Activated CD8-positive, alpha-beta memory T cell treated with anti-CD3 and anti-CD28 coated beads, Interleukin-2, amount 10 ng/mL, durations not matched to agents 7 days and 5 days (primary cell): ENCODE measurements around the gene PDXP. TPM values are rescaled to one million over a fixed set of nuclear protein-coding genes. Genes with fewer than 3 reads are reported as not detected.
"Not testable (repeated sequence)": the region's sequence is repeated elsewhere in the genome, so short reads cannot be mapped to it uniquely, and the experiment has no call there.

Experiments
- ATAC-seq: fragments of 150-1000 bp; cut with Tn5 transposase; one replicate; pipeline ENCODE4 v1.10.0; 2021; ENCODE audit warnings: moderate library complexity
- CTCF ChIA-PET: fragments of 350-600 bp; sonication (Branson Sonifier 250); formaldehyde crosslinking; loops from one replicate; lab custom pipeline; 2021; ENCODE audit warnings: antibody characterized with exemption; lab: Charles Lee
- DNase-seq: peaks from one replicate; pipeline ENCODE4 v3.0.0-alpha.2; 2020
- H3K27ac Mint-ChIP-seq: one replicate; pipeline ENCODE4 v1.8.0; 2021; ENCODE audit warnings: mild to moderate bottlenecking, mixed read lengths
- H3K27me3 Mint-ChIP-seq: one replicate; pipeline ENCODE4 v1.8.0; 2021; ENCODE audit warnings: mixed read lengths
- H3K36me3 Mint-ChIP-seq: one replicate; pipeline ENCODE4 v1.8.0; 2021; ENCODE audit warnings: mild to moderate bottlenecking, mixed read lengths
- H3K4me1 Mint-ChIP-seq: one replicate; pipeline ENCODE4 v1.8.0; 2021; ENCODE audit warnings: mixed read lengths
- H3K4me3 Mint-ChIP-seq: one replicate; pipeline ENCODE4 v1.8.0; 2021; ENCODE audit warnings: mild to moderate bottlenecking, moderate library complexity, mixed read lengths
- H3K9me3 Mint-ChIP-seq: one replicate; pipeline ENCODE4 v1.8.0; 2022; ENCODE audit warnings: low read depth, mixed read lengths
- total RNA-seq, 2 experiments: library from RNA; stranded (reverse); gene quantifications; one replicate each; pipeline ENCODE4 v1.2.3, GENCODE V29; 2021

The PDXP gene
- total RNA-seq, 2 experiments from 2014 or later: 25.9 to 32.6 TPM

DNA sequence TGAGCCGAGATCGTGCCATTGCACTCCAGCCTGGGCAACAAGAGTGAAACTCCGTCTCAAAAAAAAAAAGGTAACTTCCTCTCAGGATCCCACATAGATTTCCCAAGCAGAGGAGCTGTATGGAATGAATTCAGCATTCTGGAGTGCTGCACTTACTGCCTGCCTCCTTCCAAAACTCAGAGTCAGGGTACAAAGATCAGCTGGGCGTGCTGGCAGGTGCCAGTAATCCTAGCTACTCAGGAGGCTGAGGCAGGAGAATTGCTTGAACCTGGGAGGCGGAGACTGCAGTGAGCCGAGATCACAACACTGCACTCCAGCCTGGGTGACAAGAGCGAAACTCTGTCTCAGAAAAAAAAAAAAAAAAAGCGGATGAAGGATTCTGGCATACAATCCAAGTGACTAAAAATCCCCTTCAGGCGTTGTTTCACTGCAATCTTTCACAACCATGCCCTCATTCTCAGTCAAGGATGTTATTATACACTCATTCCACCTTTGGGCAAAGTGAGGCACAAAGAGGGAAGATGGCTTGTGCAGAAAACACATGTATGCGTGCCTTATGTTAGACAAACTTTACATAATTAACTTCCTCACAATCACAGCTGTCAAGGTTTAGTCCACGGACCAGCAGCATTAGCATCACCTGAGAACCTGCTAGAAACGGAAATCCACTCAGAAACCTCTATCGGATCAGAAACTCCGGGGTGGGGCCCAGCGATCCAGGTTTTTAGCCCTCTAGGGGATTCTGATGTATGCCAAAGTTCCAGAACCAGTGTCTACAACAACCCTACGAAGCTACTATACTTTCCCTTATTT, 26.5 kb downstream of the PDXP start:
- DNase-seq (no peak), ATAC-seq (no peak)
- Mint-ChIP-seq H3K4me3 (no peak overlapping the region), H3K36me3 (peaks cover 11% of the 10 kb centered on the region), H3K4me1 (peaks cover 38% of the 10 kb centered on the region), H3K27ac (no peak overlapping the region), H3K27me3 (no peaks in the 10 kb centered on the region), H3K9me3 (no peaks in the 10 kb centered on the region)
- CTCF ChIA-PET: interaction anchor here (0.7 to 41.1 kb wide), 9 partner anchors 8 to 135 kb away, joined by 3 to 1064 read pairs (median 5); partner anchors contain the start of genes GCAT, GGA1, LGALS1 and PDXP

DNA sequence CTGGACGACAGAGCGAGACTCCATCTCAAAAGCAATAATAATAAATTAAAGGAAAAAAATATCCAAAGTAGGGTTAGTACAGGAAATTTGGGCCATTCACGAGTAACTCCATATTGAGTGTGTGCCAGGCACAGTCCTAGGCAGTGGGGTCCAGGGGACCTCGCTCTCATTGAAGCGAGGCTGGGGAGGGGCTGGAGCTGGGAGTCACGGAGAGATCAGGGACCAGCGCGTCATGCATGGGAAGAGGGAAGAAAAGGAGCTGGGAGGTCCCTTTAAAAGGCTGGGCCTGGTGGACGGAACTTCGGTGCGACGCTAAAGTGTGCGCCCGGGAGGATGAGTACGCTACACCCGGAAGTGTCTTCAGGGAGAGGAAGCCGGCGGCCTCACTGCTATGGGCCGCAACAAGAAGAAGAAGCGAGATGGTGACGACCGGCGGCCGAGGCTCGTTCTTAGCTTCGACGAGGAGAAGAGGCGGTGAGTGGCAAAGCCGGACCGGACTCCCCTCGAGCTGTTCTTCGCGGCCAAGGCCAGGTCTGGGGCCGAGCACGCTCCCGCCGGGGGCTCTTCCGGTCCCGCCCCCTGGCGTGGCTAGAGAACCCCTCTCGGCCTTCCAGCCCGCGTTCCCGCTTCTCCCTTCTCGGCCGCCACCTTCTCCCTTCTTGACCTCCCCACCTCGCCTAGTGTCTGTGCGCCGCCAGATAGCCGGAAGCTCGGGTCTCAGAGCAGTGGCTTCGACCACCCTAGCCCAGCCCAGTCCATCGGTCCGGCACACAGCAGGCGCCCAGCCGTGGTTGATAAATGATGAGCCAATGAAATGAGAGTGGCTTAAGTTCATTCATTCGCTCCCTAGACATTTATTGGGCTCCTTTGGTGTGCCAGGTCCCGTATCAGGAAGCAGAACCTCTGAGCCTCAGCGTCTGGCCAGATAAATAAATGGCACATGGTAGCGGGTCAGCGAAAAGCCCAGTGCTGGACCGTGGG, 27.8 kb downstream of the PDXP start, which contains the start of gene NOL12:
TSS of gene NOL12 (plus strand) at position 342 of the 981 bp plus-strand sequence. CDS start at position 392, 50 bp downstream.
- H3K27me3 Mint-ChIP-seq: no peaks in the 10 kb centered on the region
- CTCF ChIA-PET: interaction anchor here (0.7 to 41.1 kb wide), 7 partner anchors 9 to 121 kb away, joined by 3 to 1064 read pairs (median 14); partner anchors contain the start of genes GCAT, GGA1, LGALS1 and PDXP
- H3K27ac Mint-ChIP-seq: peak within 1 kb of the TSS; percentile 90
- peak within 1 kb of the TSS; percentile 82 for H3K4me3 Mint-ChIP-seq
- H3K4me1 Mint-ChIP-seq: peaks cover 27% of the 10 kb centered on the region
- no peaks in the 10 kb centered on the region for H3K9me3 Mint-ChIP-seq
- DNase-seq (peak; percentile 85), ATAC-seq (peak; percentile 92)
- H3K36me3 Mint-ChIP-seq: peaks cover 14% of the 10 kb centered on the region

DNA sequence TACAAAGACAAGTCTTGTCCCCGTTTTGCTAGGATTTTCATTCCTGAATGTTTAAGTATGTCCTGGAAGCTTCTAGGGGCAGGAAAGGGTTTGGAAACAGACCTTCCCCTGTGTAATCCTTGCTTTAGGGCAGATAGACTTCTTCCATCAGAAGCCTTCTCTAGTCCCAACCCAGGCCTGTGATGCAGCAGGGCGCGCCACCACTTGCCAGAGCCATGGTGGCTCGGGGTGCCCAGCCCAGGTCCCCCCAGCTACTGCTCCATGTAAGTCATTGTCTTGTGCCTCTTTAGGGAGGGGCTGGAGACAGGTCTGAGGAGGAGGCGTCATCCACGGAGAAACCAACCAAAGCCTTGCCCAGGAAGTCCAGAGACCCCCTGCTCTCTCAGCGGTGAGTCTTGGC, 31.9 kb downstream of the PDXP start:
- no peaks in the 10 kb centered on the region for H3K9me3 Mint-ChIP-seq
- H3K4me1 Mint-ChIP-seq: peaks cover 19% of the 10 kb centered on the region
- H3K27me3 Mint-ChIP-seq: no peaks in the 10 kb centered on the region
- H3K36me3 Mint-ChIP-seq: peaks cover 28% of the 10 kb centered on the region
- CTCF ChIA-PET: interaction anchor here (2.5 to 41.1 kb wide), 2 partner anchors 9 to 57 kb away, joined by 11 to 1064 read pairs; partner anchors contain the start of gene SH3BP1
- DNase-seq (no peak), ATAC-seq (no peak)
- no peak overlapping the region for H3K27ac Mint-ChIP-seq
- no peak overlapping the region for H3K4me3 Mint-ChIP-seq

DNA sequence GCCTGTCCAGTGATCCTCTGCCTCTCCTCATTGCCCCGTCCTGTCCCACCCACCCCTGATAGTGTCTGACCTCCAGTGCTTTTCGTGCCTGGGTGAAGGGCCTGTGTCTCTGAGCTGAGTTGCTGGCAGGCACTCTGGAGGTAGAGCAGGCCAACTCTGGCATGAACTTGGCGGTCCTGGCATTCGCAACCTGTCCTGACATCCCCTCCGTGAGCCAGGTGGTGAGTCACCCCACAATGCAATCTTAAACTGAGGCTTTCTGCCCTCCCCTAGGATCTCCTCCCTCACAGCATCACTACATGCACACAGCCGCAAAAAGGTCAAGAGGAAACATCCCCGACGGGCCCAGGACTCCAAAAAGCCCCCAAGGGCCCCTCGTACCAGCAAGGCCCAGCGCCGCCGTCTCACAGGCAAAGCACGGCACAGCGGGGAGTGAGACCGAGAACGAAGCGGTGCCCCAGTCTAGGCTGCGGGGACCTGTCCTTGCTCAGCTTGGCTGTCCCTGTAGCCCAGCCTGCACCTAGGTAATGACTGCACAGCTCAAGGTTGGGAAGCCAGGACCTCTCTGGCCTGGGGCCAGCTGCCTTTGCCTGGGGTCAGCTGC, 32.5 kb downstream of the PDXP start:
- H3K36me3 Mint-ChIP-seq: peaks cover 28% of the 10 kb centered on the region
- ATAC-seq (no peak), DNase-seq (no peak)
- CTCF ChIA-PET: interaction anchor here (2.5 to 41.1 kb wide), 2 partner anchors 9 to 57 kb away, joined by 11 to 1064 read pairs; partner anchors contain the start of gene SH3BP1
- no peaks in the 10 kb centered on the region for H3K9me3 Mint-ChIP-seq
- H3K4me1 Mint-ChIP-seq: peaks cover 20% of the 10 kb centered on the region
- H3K27ac Mint-ChIP-seq: no peak overlapping the region
- H3K27me3 Mint-ChIP-seq: no peaks in the 10 kb centered on the region
- no peak overlapping the region for H3K4me3 Mint-ChIP-seq

DNA sequence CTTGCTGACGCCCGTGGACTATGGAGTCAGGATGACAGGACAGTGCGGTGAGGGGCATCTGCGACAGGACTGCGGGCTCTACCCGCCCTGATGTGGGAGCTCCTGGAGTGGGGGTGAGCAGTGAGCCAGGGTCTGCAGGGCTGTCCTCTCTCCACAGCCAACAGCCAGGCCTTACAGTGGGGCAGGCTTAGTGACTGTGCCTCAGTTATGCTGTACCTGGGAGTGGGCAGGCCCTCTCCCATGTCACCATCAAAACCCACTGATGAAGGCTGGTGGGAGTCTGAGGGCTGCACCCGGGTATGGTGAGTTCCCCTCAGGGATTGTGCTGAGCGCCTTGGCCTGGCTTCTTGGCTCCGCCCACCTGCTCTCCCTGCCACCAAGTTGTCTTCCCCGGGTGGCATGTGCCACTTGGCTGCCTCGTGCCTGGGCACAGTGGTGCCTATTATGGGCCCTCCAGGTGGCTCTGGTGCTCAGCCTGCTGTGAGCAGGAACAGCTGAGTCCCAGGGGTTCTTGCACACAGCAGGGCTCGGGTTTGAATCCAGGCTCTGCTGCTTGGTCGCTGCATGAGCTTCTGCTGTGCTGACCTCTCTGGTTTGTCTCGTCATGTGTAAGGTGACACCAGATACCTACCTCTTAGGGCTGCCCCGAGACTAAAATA, 34.2 kb downstream of the PDXP start:
- Mint-ChIP-seq H3K36me3 (peaks cover 26% of the 10 kb centered on the region), H3K27ac (no peak overlapping the region), H3K9me3 (no peaks in the 10 kb centered on the region), H3K4me3 (no peak overlapping the region), H3K4me1 (peaks cover 16% of the 10 kb centered on the region), H3K27me3 (no peaks in the 10 kb centered on the region)
- CTCF ChIA-PET: no interaction called here
- DNase-seq (no peak), ATAC-seq (no peak)

DNA sequence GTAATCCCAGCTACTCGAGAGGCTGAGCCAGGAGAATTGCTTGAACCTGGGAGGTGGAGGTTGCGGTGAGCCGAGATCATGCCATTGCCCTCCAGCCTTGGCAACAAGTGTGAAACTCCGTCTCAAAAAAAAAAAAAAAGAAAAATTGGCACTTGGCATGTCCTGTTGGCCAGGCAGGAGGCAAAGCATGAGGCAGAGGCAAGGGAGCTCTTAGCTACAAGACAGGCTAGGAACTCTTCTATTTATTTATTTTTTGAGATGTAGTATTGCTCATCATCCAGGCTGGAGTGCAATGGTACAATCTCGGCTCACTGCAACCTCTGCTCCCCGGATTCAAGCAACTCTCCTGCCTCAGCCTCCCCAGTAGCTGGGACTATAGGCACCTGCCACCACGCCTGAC, 35.6 kb downstream of the PDXP start:
- not testable (repeated sequence) for H3K27ac Mint-ChIP-seq, H3K27me3 Mint-ChIP-seq, H3K4me3 Mint-ChIP-seq, H3K4me1 Mint-ChIP-seq, DNase-seq, H3K9me3 Mint-ChIP-seq, ATAC-seq
- H3K36me3 Mint-ChIP-seq: peaks cover 17% of the 10 kb centered on the region
- CTCF ChIA-PET: interaction anchor here (0.6 to 2.5 kb wide), 3 partner anchors 9 to 107 kb away, joined by 3 to 10 read pairs (median 3); no protein-coding TSS in a partner anchor

DNA sequence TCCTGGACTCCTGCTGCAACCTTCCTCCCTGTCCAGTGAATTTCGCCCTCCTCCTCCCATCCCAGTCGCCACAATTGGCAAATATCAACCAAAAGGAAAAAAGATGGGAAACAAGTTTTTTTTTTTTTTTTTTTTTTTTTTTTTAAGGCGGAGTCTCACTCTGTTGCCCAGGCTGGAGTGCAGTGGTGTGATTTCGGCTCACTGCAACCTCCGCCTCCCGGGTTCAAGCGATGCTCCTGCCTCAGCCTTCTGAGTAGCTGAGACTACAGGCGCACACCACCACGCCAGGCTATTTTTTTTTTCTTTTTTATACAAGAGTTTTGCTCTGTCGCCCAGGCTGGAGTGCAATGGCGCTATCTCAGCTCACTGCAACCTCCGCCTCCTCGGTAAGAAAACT, 37.7 kb downstream of the PDXP start:
- not testable (repeated sequence) for ATAC-seq, H3K27ac Mint-ChIP-seq, H3K27me3 Mint-ChIP-seq, H3K9me3 Mint-ChIP-seq, DNase-seq
- Mint-ChIP-seq H3K4me1 (peaks cover 10% of the 10 kb centered on the region), H3K36me3 (peaks cover 14% of the 10 kb centered on the region), H3K4me3 (peak overlapping the region; percentile 13)
- CTCF ChIA-PET: interaction anchor here (1.1 to 2.5 kb wide), 4 partner anchors 13 to 167 kb away, joined by 3 to 10 read pairs (median 4); no protein-coding TSS in a partner anchor

DNA sequence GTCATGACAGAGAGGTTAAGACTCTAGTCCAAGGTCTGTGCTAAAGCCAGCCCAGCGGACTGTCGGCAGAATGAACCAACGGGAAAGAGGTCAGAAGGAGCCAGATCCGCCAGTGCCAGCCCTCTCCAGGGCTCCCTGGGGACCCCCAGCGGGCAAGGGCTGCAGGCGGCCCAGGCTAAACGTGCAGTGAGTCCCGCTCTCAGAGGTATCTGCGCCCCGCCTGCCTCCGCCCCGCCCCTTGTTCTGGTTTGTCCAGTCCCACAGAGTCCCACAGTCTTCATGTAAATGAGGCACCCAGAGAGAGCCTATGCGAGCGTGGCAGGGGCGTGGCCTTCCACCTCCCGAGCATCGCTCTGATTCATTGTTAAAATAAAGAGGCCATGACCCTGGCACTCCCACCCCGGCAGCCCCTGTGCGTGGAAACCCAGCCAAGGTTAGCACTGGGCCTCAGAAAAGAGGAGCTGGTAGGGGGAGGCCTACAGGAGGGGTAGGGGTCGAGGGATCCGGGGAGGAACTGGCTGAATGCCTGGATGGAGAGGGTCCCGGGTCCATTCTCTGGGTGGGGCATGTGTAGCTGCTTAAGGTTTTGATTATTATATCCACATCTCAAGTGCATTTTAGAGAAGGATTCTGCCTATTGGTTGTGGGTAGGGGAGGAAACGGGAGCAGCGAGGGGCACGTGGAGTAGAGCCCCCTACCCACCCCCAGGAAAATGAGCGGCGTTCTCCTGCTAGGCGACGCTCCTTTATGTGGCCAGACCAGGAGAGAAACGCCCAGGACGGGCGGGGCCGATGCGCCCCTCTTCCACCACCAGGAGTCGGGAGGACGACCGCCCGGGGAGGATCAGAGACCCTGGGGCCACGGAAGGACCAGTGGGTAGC, 38.4 kb downstream of the PDXP start, which contains the start of gene TRIOBP:
TSS of gene TRIOBP (plus strand) at position 392 of the 881 bp plus-strand sequence. CDS start 4,318 bp downstream, outside the sequence.
- peaks cover 12% of the 10 kb centered on the region for H3K36me3 Mint-ChIP-seq
- DNase-seq (peak; percentile 89), ATAC-seq (peak; percentile 99)
- no peaks in the 10 kb centered on the region for H3K9me3 Mint-ChIP-seq
- no peak within 1 kb of the TSS for H3K27ac Mint-ChIP-seq
- H3K27me3 Mint-ChIP-seq: no peaks in the 10 kb centered on the region
- H3K4me1 Mint-ChIP-seq: peaks cover 14% of the 10 kb centered on the region
- CTCF ChIA-PET: interaction anchor here (1.1 to 1.3 kb wide), 3 partner anchors 13 to 166 kb away, joined by 3 to 4 read pairs (median 3); no protein-coding TSS in a partner anchor
- peak within 1 kb of the TSS; percentile 13 for H3K4me3 Mint-ChIP-seq

DNA sequence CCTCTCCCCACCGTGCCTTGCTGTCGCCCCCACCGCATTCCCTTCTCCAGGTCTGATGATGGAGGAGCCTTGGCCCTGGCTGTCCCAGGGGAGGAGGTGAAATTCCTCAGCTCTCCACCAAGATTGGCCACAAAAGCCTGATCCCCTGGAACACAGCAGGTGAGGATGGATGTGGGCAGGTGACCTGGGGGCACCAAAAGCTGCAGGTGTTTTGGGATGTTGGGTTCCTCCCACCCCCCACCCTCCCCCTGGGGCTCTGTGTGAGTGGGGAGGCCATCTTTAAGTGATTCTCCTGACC, 39.0 kb downstream of the PDXP start:
- peaks cover 14% of the 10 kb centered on the region for H3K4me1 Mint-ChIP-seq
- CTCF ChIA-PET: interaction anchor here (1.1 kb wide), 1 partner anchor 16 kb away, joined by 3 read pairs; no protein-coding TSS in a partner anchor

DNA sequence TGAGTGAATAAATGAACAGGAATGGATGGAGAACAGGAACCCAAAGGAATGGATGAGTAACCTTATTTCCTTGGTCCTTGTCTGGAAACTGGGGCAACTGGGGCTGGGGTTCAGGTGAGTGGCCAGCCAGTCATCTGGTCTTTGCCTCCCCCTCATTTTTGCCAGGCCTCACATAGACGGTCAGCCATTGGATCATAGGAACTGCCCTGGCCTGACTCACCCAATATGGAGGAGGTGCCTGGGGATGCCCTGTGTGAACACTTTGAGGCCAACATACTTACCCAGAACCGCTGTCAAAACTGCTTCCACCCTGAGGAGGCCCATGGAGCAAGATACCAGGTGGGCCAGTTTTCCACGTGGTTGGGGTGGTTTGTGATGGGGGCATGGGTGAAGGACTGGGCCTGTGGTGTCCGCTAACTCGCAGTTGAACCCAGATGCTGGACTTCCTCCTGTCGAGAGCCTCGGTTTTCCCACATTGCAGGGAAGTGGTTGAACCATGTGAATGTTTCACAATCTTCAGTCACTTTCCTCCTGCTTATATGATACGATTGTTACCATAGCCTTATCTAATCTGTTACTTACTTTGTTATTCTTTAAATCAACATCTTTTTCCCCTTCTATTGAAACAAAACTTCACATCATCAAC, 42.7 kb downstream of the PDXP start:
- CTCF ChIA-PET: no interaction called here
- Mint-ChIP-seq H3K27me3 (no peaks in the 10 kb centered on the region), H3K4me1 (peaks cover 10% of the 10 kb centered on the region), H3K27ac (no peak overlapping the region), H3K9me3 (no peaks in the 10 kb centered on the region), H3K36me3 (no peaks in the 10 kb centered on the region), H3K4me3 (no peak overlapping the region)
- DNase-seq: no peak
- ATAC-seq: no peak

More for the DNA sequence above, 39.0 kb downstream of the PDXP start:
- ATAC-seq (no peak), DNase-seq (no peak)
- H3K27me3 Mint-ChIP-seq: no peaks in the 10 kb centered on the region
- no peak overlapping the region for H3K27ac Mint-ChIP-seq
- H3K4me3 Mint-ChIP-seq: no peak overlapping the region
- H3K36me3 Mint-ChIP-seq: peaks cover 9% of the 10 kb centered on the region
- no peaks in the 10 kb centered on the region for H3K9me3 Mint-ChIP-seq

DNA sequence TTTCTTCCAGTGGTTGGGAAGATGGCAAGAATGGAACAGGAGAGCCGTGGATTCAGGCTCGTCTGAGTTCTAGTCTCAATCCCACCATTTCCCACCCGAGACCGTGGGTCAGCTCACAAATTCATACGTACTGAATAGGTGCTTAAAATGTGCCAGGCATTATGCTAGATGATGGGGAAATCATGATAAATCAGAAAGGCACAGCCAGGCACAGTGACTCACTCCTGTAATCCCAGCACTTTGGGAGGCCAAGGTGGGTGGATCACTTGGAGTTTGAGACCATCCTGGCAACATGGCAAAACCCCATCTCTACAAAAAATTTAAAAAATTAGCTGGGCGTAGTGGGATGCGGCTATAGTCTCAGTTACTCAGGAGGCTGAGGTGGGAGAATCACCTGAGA, 45.4 kb downstream of the PDXP start:
- Mint-ChIP-seq H3K9me3 (no peaks in the 10 kb centered on the region), H3K27ac (no peak overlapping the region), H3K4me3 (no peak overlapping the region), H3K4me1 (peaks cover 7% of the 10 kb centered on the region), H3K27me3 (no peaks in the 10 kb centered on the region), H3K36me3 (no peaks in the 10 kb centered on the region)
- no peak for DNase-seq
- no peak for ATAC-seq
- CTCF ChIA-PET: interaction anchor here (0.7 kb wide), 1 partner anchor 653 kb away, joined by 3 read pairs; no protein-coding TSS in a partner anchor
